Hematopoietic multipotent progenitor cell treated with erythropoietin and hydrocortisone succinate and interleukin-3 and kit ligand, for 4 days (in vitro differentiated cells): ENCODE measurements around the gene METRNL.
"Not testable (repeated sequence)": the region's sequence is repeated elsewhere in the genome, so short reads cannot be mapped to it uniquely, and the experiment has no call there.

ENCODE experiments used
- DNase-seq: peaks from one replicate; pipeline ENCODE4 v3.0.0-alpha.2; 2015

The METRNL gene

DNA sequence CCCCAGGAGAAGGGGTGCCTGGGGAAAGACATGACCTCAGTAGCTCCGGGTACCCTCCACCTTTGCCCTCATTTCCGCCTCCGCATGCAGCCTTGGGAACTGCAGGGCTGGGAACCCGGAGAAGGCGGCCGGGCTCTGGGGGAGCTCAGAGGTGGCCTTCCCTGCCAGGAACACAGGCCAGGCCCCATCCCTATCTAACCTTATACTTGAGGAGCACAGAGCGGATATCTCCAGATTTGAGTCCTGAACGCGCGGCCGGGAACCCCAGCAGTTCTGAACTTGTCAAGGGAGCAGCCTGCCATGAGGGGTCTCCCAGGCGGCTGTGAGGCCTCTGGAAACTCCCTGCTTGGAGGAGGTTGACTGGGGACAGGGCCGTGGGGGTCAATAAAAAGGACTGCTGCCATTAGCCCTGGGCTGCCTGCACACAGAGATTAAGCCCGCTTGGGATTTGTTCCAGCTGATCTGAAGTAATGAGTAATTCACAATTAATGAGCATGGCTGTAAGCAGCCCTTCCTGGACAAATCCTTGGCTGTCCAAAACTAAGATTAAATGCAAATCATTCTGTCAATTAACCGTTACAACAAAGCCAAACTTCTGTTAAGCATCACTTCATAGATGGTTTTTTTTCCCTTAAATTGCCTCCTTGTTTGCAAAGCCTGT, 26.3 kb upstream of the METRNL start:
- no peak for DNase-seq

DNA sequence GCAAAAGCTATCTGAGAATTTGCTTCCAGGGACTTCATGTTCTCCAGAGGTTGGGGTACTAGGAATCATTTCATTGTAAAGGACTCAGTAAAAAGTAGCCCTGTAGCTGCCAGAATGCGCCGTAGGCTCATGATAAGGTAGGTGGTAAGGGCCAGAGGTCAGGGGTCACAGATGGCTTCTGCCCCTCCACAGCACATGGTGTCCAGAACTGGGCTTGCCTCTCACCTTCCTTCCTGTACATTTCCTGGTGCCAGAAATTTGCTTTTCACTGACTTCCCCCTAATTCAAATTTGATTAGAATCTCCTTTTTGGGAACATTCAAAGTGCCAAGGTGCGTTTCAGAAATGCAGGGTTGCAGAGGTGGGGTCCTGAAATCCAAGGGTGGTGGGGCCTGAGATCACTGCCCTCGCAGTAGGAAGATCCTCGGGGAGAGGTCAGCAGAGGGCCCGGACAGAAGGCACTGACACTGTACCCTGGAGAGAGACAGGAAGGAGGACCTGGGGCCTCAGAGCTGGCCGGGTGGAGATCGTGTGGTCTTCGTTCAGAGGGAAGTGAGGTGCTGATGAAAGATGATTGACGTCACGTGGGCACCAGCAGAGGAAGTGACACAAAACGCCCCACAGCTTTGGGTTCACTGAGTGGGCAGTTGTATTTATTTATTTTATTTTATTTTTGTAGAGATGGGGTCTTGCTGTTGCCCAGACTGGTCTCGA, 25.5 kb upstream of the METRNL start:
- peak; percentile 90 for DNase-seq

DNA sequence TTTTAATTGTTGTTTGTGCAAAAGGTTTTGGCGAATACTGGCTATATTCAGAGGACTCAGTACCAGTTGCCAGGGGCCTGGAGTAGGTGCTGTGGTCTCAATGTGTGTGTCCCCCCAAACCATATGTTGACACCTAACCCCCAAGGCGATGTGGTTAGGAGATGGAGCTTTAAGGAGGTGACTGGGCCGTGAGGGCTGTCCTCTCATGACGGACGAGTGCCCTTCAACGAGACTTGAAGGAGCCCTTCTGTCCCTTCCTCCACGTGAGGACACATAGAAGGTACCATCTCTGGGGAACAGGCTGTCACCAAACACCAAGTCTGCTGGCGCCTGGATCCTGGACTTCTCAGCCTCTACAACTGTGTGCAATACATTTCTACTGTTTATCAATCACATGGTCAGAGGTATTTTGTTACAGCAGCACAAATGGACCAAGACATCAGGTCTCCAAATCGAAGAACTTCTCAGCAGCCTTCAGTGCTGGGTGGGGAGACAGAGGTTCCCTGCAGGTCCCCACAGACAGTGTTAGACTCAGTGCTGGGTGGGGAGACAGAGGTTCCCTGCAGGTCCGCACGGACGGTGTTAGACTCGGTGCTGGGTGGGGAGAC, 24.8 kb upstream of the METRNL start:
- DNase-seq = no peak

DNA sequence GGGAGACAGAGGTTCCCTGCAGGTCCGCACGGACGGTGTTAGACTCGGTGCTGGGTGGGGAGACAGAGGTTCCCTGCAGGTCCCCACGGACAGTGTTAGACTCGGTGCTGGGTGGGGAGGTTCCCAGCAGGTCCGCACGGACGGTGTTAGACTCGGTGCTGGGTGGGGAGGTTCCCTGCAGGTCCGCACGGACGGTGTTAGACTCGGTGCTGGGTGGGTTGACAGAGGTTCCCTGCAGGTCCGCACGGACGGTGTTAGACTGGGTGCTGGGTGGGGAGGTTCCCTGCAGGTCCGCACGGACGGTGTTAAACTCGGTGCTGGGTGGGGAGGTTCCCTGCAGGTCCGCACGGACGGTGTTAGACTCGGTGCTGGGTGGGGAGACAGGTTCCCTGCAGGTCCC, 24.2 kb upstream of the METRNL start:
- not testable (repeated sequence) for DNase-seq

DNA sequence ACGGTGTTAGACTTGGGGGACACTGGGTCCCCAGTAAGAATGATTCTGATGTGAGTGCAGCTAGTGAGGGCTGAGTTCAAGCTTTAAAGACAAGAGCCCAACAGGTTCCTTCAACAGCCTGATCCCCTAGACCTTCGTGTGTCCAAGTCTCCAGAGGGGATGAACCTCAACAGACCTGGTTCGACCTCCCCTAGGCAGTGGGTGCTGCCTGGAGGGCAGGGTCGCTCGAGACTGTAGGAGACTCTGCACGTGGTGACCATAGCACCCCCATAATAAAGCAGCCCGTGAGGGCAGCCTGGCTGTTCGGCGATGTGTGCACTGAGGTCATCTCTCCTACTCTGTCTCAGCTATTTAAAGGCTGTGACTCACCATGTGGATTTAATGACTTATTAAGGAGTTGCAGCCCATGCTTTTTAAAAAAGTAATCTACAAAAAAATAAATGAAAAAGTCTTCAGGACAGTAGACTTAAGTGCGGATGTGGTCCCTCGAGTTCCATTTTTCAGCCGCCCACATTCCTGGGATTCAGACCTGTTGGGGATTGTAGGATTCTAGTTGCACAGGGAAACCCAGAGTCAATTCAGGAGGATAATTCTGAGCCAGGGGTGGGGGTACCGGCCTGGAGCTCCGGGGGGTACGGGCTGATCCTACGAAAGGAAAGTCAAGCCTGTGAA, 23.4 kb upstream of the METRNL start:
- no peak for DNase-seq

DNA sequence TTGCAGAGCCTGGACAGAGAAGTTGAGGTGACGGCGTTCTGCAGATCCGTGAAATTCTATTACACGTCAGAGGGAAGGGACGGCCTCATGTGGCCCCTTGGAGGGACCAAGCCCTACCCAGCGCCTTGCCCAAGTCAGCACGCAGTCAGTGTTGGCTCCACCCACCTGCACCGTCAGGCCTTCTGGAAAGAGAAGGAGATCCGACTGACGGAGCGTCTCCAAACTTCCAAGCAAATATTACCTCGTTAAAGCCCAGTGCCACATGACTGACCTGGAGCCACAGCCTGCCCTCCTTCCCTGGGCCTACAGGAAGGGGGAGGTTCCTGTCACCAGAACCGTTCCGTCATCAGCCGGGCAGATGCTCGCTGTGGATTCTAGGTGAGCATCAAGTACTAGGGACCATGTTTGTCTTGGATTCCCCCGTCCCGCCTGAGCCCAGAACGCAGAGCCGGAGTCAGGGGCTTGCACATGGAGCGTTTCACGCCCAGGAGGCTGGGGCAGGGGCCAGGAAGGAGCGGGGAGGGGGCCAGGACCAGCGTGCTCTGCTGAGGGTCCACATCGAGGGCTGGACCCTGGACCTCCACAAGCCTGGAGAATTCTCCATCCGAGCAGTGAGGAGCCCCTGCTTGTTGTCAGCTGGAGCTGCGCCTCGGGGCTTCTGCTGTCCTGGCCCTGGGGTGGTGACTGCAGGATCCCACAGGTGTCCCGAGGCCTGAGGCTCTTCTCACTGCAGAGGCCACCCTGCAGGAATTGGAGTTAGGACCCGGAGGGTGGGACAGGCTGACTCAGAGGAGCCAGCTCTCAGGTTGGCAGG, 22.6 kb upstream of the METRNL start:
- no peak for DNase-seq

DNA sequence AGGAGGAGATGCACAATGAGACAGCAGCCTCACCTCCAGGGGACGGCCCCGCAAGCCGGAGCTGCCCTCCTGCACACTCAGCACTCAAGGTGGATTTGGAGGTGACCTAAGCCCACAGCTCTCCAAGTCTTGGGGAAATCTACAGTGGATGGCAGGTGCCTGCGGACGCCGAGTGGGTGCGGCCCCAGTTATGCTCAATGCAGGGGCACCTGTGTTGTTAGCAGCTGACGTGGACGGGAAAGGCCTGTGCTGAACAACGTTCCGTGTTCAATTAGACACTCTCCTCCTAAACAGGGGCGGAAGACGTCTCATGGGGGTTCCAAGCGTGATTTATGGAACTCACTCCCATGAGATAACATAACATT, 22.0 kb upstream of the METRNL start:
- DNase-seq = no peak

DNA sequence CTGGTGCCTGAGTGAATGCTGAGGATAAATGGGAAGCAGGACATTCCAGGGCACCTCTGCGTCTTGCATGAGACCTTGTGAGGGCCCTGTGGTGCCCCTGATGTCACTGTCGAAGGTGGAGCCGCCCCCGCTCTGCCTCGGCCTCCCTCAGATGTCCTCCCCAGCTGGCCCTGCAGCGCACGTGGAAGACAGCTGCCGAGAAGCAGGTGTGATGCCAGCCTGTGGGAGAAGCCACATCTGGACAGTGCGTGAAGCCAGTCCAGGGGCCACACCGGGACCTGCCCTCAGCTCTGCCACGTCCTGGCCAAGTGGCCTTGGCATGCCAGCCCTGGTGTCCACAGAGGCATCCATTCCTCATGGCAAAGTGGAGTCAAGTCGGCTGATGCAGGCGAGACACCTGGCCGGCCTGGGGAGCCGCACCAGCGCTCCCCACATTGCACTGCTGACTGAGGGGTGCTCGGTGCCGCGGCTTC, 21.6 kb upstream of the METRNL start:
- DNase-seq = no peak

DNA sequence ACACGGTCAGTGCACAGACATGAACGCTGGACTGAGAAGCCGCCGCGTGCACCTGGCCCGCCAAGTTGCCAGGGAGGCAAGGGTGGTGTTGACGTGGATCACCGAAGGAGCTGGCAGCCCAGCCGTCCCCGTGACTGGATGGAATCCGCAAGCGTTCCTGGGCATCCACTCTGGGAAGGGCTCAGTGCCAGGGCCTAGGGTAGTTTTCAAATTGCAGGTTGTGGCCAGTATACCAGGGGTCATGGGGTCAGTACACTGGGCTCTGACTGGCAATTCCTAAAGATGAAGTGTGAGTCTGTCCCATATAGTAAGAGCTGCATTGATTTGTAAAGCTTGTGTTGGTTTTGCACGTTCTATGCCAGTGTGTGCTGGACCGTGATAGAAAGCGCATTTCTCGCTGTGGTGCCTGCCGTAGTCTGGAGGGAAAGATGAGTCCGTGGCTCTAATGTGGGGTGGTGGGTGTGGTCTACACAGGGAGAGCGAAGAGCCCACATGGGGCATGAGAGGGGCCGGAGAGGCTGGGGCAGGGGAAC, 21.1 kb upstream of the METRNL start:
- DNase-seq = no peak

DNA sequence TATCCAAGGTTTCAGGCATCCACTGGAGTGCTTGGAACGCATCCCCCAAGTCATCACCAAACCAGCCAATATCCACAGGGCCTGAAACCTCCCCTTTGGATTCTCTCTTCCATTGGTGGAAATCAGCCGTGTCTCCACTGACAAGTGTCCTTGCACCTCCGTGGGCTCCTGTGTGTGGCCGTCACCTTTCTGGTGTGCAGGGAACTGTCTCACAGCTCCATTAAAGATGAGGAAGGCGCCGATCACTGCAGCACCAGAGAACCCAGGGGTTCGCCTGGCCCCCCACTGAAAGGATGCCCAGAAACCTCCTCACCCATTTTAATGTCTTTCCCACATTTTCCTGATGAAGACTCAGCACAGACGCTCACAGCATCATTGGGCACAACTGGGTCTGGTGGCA, 17.8 kb upstream of the METRNL start:
- DNase-seq = no peak

DNA sequence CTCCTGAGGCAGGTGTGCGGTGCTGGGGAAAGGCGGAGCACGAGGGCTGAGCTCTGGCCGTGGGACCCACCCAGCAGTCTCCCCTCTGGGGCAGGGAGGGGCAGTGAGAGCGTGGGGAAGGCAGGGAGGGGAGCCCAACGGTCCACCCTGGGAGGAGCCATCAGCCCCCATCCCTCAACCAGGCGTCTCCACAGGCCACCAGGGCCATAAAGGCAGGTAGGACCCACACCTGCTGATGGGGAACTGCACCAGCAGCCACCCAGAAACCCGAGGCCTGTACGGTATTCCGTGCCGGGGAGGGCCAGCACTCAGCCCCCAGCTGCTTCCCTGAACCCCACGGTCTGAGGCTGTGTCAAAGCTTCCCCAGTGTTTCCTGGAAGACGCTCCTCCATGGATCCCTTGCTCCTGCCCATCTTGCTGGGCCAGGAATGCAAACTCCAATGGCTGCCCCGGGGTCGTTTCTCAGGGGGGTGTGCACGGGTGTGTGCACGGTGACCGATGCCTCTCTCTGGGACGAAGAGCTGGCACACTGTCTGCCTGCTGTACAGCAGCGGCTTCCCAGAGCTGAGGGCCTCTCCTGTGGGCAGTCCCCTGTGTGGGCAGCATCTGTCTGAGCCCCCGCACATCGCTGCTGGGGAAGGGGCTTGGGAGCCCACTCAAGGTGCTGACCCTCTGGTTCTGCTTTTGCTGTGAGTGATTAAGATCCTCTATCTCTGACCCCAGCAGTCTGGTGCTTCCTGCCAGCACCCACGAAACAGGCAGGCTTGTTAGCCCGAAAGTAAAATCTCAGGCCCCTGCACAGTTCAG, 17.2 kb upstream of the METRNL start:
- DNase-seq = peak; percentile 69

DNA sequence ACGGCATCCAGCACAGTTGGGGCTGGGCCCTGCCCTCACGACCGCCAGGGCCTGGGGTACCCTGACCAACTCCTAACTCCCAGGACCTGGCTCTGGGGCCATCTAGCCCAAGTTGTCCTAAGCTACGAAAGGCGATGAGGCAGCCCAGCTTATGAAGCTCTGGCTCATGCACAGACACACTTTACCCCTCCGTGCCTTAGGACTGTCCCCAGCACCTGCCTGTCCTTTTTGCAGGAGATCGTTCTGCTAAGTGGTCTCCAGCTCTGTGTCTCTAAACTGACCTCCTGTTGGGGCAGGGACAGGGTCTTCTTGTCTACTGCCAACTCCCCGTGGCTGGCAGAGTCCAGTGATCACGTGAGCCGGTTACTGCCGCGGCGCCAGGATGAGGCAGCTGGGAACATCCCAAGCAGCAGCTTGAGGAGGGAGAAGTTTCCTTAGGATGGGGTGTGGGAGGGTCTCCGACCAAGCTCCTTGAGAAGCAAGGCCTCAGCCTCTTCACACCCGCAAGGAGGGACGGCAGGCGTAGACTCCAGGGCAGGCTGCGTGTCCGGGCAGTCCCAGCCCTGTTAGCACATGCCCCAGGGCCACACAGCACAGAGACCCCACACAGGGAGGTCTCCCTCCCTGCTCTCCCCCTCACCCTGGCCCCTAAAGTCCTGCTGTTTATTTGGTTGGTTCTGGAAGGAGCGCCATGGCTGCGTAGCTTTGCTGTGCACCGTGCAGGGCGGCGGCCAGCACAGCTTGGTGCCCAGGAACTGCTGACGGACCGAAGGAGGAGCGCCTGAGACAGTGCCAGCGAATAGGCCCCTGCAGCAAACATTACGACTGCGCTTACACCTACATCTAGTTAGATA, 16.4 kb upstream of the METRNL start:
- DNase-seq = no peak

DNA sequence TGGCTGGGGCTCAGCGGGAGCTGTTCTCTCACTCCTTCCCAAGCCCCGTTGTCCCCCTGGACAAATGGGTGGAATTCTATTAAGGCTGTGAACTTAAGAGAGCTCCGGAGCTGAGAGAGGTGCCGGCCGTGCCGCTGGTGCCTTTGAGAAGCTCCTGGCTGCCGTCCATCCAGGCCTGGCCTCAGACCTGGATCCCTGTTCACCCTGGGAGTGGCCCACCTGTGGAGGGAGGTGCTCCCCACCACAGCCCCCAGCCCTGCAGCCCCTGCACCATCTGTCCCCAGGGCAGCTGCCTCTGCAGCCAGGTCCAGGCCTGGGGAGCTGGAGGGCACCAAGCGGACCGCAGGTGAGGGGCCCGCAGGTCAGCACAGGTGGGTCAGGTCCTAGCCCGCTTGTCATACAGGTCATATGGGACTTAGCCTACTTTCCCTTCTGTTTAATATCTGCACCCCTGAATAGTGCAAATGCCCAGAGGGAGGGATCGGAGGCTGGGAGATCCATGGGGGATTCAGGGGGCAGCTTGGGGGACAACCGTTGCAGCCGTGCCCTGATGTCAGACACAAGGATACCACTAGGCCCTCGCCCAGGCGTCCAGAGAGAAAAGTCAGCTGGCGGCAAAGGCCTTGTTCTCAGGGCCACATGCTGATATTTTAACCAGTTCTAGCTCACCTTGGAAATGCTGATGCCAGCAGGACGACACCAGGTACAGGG, 15.2 kb upstream of the METRNL start:
- no peak for DNase-seq

DNA sequence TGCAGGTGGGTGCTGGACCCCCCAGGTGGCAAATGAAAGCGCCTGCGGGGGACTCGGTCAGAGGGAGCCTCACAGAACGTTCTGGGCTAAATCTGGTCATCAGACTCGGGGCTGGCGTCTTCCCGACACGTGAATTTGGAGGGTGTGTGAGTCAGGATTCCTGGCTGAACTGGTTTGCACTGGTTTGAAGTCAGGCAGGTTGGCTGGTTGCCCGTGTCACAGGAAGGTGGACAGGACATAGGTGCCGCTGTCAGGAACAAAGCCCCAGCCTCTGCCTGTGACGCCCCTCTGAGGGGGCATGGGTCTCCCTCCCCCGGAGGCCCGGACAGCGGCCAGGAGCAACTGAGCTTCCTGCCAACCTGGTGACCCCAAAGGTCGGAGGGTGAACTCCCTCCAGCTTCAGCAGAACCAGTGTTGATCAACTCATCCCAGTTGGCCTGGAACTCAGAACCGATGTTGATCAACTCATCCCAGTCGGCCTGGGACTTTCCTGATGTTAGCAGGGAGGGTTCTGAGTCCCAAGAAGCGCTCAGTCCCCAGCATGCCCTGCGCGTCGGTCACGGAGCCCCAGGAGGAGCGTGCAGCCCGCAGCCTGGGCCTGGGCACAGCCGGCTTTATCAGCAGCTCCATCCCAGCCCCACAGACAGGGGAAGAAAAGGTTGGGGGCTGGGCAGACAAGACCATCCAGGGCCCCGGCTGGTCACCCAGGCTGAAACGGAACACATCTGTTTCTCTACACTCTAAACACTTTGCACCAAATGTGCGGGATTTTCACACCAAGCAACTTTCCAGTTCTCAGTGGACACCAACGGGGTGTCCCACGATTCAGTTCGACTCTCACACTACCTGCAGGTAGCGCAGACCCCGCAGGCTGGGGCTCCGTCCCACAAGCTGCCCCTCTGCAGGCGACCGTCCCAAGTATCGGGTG, 14.4 kb upstream of the METRNL start:
- no peak for DNase-seq

DNA sequence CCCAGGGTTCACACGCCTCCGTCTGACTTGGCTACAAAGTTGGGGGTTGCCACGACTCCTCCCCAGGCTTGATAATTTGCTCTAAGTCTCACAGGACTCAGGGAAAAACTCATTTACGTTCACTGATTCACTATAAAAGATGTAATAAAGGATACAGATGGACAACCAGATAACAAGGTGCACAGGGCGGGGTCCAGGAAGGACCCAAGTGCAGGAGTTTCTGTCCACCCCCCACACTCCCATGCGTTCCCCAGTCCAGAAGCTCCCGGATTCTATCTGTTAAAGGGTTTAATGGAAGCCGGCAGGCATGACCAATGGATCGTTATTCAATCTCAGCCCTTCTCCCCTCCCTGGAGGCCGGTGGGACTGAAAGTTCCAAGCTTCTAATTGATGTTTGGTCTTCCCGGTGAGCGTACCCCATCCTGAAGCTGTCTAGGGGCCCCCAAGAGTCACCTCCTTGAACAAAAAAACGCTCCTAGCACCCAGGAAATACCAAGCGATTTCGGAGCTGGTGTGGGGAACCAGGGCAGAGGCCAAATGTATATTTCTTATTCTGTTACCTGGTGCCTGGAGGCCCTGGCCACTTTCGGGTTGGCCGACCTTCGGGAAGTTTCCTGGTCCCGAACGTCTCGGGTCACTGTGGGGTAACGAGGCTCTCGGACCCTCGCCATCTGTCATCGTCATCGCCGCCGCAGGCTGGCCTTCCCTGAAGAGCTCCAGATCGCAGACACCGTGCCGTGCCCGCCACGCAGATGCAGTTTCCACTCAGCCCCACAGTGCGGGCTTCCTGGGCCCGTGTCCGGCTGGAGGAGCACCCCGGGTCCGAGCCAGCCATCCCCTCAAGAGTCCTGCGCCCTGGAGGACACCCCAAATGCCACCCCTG, 13.5 kb upstream of the METRNL start:
- DNase-seq = no peak

DNA sequence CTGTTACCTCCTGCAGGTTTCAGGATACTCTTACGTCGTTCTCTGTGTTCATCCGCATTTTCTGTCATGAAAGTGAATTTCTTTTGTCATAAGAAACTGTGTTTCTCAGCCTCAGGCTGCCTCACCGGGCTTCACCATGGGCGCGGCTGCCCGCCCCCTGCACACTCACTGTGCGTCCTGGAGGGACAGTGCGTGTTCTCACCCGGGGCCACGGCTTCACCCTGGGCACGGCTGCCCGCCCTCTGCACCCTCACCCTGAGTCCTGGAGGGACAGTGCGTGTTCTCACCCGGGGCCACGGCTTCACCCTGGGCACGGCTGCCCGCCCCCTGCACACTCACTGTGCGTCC, 12.9 kb upstream of the METRNL start:
- DNase-seq = not testable (repeated sequence)

DNA sequence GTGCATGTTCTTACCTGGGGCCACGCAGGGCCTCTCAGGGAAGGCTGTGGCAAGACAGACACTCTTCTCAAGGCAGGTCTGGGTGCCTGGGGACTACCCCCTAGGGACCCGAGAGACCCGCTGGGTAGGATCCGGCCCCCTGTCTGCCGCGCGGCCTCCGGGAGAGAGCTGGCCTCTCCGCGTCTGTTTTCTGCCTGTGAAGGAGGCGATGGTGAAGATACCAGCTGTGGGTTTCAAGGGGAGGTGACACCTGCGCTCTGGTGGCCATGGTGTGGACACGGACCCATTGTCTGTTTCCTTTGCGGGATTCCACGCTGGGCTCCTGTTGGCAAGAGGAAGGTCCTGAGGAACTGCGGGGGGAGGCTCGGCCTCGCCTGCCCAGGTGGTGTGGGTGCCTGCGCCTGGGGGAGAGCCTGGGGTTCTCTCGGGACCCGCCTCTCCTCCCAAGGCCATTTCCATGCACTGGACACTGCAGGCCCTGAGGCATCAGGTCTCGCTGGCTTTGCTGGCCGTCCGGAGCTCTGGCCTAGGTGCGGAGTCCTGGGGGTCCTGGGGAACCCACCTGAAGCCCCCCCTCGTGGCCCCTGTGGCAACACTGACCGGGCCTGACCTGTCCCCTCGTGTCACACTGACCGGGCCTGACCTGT, 12.2 kb upstream of the METRNL start:
- DNase-seq = no peak
